ENCODE measurements around the gene AGPAT4. TPM values are rescaled to one million over a fixed set of nuclear protein-coding genes. Genes with fewer than 3 reads are reported as not detected.

The AGPAT4 gene
- total RNA-seq, 1 experiment from 2014 or later: 9.2 TPM

DNA sequence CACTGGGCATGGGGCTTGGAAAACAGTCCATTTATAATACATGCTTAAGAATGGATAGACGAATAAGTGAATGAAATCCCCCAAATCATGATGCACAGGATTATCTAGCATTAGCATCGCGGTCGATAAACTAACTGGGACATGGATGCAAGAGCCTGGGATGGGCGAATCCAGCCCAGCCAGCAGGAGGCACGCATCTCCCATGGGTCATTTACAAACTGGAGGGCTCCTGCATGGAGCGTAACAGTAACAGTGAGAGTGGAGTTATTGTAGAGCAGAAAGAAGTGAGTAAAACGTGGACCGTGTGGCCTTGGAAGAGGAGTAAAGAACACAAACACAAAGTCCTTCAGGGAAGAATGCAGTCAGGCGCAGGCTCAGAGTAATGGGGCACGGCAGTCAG lies 136.5 kb downstream of the AGPAT4 start:
- H3K27me3 ChIP-seq (replicated peaks; ENCODE audit: control insufficient read depth, insufficient read depth, low read length): no peaks in the 10 kb centered on the region
- Mint-ChIP-seq H3K27ac (ENCODE audit: unreplicated experiment) (no peak overlapping the region), H3K9me3 (ENCODE audit: unreplicated experiment) (no peaks in the 10 kb centered on the region), H3K4me3 (ENCODE audit: unreplicated experiment) (no peak overlapping the region), H3K27me3 (ENCODE audit: insufficient read depth, unreplicated experiment) (no peaks in the 10 kb centered on the region), H3K4me1 (ENCODE audit: low read depth, unreplicated experiment) (no peaks in the 10 kb centered on the region), H3K36me3 (ENCODE audit: insufficient read depth, unreplicated experiment) (peaks cover 22% of the 10 kb centered on the region)
- no peak for TF ChIP-seq CTCF (IDR thresholded peaks at IDR 0.05; ENCODE audit: insufficient read depth in 1 of 2, low read depth in 1 of 2, low read length in 1 of 2, severe bottlenecking in 1 of 2, unreplicated experiment in 1 of 2)
- no peak for DNase-seq
- ChIA-PET CTCF (no interaction called here), POLR2A (no interaction called here)
- no peak overlapping the region for H3K4me3 ChIP-seq (ENCODE audit: low read depth, low read length)
- intact Hi-C loops (cut with micrococcal nuclease; ENCODE audit: unreplicated experiment): no loop called here
- no peaks in the 10 kb centered on the region for H3K9me3 ChIP-seq
- BruUV-seq (replicated peaks): no TSS peak
- H3K36me3 ChIP-seq (ENCODE audit: control insufficient read depth, insufficient read depth, low read length): no peaks in the 10 kb centered on the region
- H3K4me1 ChIP-seq: peaks cover 4% of the 10 kb centered on the region; the same call in 1 of the 2 replicates

GRCh38 chr6:161136655-161137054 lies 137.2 kb downstream of the AGPAT4 start:
- H3K4me3 ChIP-seq (ENCODE audit: low read depth, low read length): no peak overlapping the region
- Mint-ChIP-seq H3K27me3 (ENCODE audit: insufficient read depth, unreplicated experiment) (no peaks in the 10 kb centered on the region), H3K4me1 (ENCODE audit: low read depth, unreplicated experiment) (no peaks in the 10 kb centered on the region), H3K9me3 (ENCODE audit: unreplicated experiment) (no peaks in the 10 kb centered on the region), H3K36me3 (ENCODE audit: insufficient read depth, unreplicated experiment) (peaks cover 18% of the 10 kb centered on the region), H3K4me3 (ENCODE audit: unreplicated experiment) (no peak overlapping the region), H3K27ac (ENCODE audit: unreplicated experiment) (no peak overlapping the region)
- H3K9me3 ChIP-seq: no peaks in the 10 kb centered on the region
- H3K36me3 ChIP-seq (ENCODE audit: control insufficient read depth, insufficient read depth, low read length): no peaks in the 10 kb centered on the region
- TF ChIP-seq CTCF (IDR thresholded peaks at IDR 0.05; ENCODE audit: insufficient read depth in 1 of 2, low read depth in 1 of 2, low read length in 1 of 2, severe bottlenecking in 1 of 2, unreplicated experiment in 1 of 2): no peak
- DNase-seq: no peak
- H3K4me1 ChIP-seq: peaks cover 4% of the 10 kb centered on the region; the same call in 1 of the 2 replicates
- H3K27me3 ChIP-seq (replicated peaks; ENCODE audit: control insufficient read depth, insufficient read depth, low read length): no peaks in the 10 kb centered on the region
- ChIA-PET CTCF (no interaction called here), POLR2A (no interaction called here)
- BruUV-seq (replicated peaks): no TSS peak
- intact Hi-C loops (cut with micrococcal nuclease; ENCODE audit: unreplicated experiment): no loop called here

GRCh38 chr6:161135695-161136591 lies 137.9 kb downstream of the AGPAT4 start:
- Mint-ChIP-seq H3K27ac (ENCODE audit: unreplicated experiment) (no peak overlapping the region), H3K27me3 (ENCODE audit: insufficient read depth, unreplicated experiment) (no peaks in the 10 kb centered on the region), H3K4me1 (ENCODE audit: low read depth, unreplicated experiment) (no peaks in the 10 kb centered on the region), H3K36me3 (ENCODE audit: insufficient read depth, unreplicated experiment) (peaks cover 18% of the 10 kb centered on the region), H3K9me3 (ENCODE audit: unreplicated experiment) (no peaks in the 10 kb centered on the region), H3K4me3 (ENCODE audit: unreplicated experiment) (no peak overlapping the region)
- no peak overlapping the region for H3K4me3 ChIP-seq (ENCODE audit: low read depth, low read length)
- intact Hi-C loops (cut with micrococcal nuclease; ENCODE audit: unreplicated experiment): no loop called here
- H3K4me1 ChIP-seq: peaks cover 4% of the 10 kb centered on the region; the same call in 1 of the 2 replicates
- DNase-seq: no peak
- TF ChIP-seq CTCF (IDR thresholded peaks at IDR 0.05; ENCODE audit: insufficient read depth in 1 of 2, low read depth in 1 of 2, low read length in 1 of 2, severe bottlenecking in 1 of 2, unreplicated experiment in 1 of 2): no peak
- H3K36me3 ChIP-seq (ENCODE audit: control insufficient read depth, insufficient read depth, low read length): no peaks in the 10 kb centered on the region
- no TSS peak for BruUV-seq (replicated peaks)
- POLR2A ChIA-PET: interaction anchor here (0.6 kb wide), 1 partner anchor 1319 kb away, joined by 3 read pairs; no protein-coding TSS in a partner anchor
- H3K9me3 ChIP-seq: no peaks in the 10 kb centered on the region
- H3K27me3 ChIP-seq (replicated peaks; ENCODE audit: control insufficient read depth, insufficient read depth, low read length): no peaks in the 10 kb centered on the region
- CTCF ChIA-PET: interaction anchor here (1.5 kb wide), 1 partner anchor 235 kb away, joined by 5 read pairs; no protein-coding TSS in a partner anchor
